ENCODE results near the gene LRRFIP1.

LRRFIP1 gene

GRCh38 chr2:237642038-237642734 is 14.8 kb downstream of the LRRFIP1 start:
- no peak for DNase-seq

DNA sequence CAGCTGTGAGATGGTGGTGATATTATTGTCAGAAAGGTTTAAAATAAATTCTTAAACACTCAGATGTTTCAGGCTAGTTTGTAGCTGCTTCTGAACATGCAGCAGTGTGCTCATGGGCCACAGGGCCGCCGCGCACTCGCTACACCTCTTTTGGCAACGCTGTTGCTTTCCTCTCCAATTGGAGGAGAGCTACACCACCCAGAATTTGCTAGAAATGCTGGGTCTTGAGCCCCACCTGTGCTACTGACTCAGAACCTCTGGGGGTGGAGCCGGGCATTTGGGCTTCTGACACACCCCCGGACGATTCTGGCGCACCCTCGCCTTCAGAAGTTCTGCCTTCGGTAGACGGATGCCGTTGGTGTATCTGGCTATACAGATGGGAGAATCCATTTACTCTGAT is 15.7 kb downstream of the LRRFIP1 start:
- DNase-seq, result no peak

- DNase-seq, result no peak
Observed at GRCh38 chr2:237643582-237644380, 16.4 kb downstream of the LRRFIP1 start.

GRCh38 chr2:237644381-237644703 is 17.0 kb downstream of the LRRFIP1 start:
- no peak for DNase-seq

GRCh38 chr2:237645261-237645660 is 17.9 kb downstream of the LRRFIP1 start:
- DNase-seq, result no peak

- no peak for DNase-seq
Observed at GRCh38 chr2:237647176-237648015, 20.0 kb downstream of the LRRFIP1 start.

- no peak for DNase-seq
Observed at GRCh38 chr2:237648016-237648381, 20.6 kb downstream of the LRRFIP1 start.

- DNase-seq, result no peak
Observed at GRCh38 chr2:237649541-237650454, 22.4 kb downstream of the LRRFIP1 start.

DNA sequence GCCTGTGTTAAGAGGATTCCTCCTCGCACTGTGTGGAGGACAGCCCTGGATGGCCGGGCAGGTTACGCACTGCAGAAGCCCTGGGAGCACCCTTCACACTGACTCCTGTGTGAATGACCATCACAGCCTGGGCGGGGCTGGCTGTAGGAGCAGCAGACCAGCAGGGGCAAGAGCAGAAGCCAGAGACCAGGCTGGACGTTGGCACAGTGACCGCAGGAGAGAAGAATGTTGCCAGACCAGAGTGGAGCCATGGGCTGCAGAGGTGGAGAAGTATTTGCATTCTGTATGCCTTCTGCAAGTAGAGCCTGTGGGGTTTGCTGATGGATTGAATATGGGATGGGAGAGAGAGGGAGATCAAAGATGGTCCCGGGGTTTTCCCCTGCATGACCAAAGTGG is 23.1 kb downstream of the LRRFIP1 start:
- no peak for DNase-seq

DNA sequence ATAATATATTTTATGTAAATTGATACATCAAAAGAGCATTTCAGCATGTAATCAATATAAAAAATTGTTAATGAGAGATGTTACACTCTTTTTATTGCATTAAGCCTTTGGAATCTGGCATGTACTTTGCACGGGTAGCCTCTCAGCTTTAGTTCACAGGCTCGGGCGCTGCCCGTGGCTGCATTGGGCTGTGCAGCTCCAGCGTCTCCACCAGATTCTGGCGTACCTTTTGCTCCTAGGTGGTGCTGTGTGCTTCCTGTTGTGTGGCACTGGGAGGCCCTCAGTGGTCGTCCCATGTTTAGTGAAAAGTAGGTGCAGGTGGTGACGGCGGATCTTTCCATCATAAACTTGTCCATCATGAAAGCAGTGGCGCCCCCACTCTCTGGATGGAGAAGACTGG is 24.4 kb downstream of the LRRFIP1 start:
- DNase-seq, result no peak

- DNase-seq, result no peak
Observed at GRCh38 chr2:237652181-237652580, 24.8 kb downstream of the LRRFIP1 start.

DNA sequence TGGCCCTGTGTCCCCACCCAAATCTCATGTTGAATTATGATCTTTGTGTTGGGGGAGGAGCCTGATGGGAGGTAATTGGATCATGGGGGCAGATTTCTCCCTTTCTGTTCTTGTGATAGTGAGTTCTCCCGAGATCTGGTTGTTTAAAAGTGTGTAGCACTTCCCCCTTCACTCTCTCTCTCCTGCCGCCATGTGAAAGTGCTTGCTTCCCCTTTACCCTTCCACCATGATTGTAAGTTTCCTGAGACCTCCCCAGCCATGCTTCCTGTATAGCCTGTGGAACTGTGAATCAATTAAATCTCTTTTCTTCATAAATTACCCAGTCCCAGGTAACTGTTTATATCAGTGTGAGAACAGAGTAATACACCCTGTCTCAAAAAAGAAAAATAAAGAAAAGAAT is 25.5 kb downstream of the LRRFIP1 start:
- DNase-seq, result no peak

GRCh38 chr2:237653776-237654558 is 26.6 kb downstream of the LRRFIP1 start:
- DNase-seq, result no peak

DNA sequence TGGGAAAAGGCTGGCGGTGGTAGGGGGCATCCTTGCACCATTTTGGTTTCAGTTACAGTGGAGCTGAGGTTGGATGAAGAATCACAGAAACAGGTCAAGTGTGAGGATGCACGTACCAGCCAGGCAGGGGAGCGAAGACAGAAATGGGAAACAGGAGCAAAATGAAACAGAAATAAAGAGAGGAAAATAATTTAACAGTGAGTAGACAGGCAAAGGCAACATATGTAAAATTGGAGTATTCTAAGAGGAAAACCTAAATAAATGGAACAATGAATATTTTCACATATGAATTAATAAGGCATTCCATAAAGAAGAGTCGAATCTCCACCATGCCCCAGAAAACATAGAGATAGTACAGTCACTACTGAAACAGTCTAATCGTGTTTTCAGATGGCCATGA is 29.7 kb downstream of the LRRFIP1 start:
- DNase-seq, result no peak

- DNase-seq, result no peak
Observed at GRCh38 chr2:237660381-237660900, 33.1 kb downstream of the LRRFIP1 start.

GRCh38 chr2:237661270-237661669 is 33.9 kb downstream of the LRRFIP1 start:
- no peak for DNase-seq

DNA sequence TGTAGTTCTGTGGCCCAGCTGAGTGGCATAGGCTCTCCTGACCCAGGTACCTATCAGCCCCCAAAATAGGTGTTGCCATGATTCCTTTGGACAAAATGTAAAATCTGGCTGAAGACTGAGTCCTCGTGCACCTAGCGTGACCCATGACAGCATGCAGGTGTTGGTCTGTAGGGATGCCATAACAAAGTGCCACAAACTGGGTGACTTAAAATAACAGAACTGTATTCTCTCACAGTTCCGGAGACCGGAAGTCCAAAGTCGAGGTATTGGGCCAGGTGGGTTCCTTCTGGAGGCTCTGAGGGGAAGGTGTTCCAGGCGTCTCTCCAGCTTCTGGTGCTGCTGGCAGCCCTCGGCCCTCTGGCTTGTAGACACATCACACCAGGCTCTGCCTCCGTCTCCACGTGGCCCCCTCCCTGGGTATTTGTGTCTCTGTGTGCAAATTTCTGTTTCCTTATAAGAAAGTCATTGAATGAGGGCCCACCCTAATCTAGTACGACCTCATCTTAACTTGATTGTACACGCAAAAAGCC is 34.5 kb downstream of the LRRFIP1 start:
- DNase-seq, result no peak

DNA sequence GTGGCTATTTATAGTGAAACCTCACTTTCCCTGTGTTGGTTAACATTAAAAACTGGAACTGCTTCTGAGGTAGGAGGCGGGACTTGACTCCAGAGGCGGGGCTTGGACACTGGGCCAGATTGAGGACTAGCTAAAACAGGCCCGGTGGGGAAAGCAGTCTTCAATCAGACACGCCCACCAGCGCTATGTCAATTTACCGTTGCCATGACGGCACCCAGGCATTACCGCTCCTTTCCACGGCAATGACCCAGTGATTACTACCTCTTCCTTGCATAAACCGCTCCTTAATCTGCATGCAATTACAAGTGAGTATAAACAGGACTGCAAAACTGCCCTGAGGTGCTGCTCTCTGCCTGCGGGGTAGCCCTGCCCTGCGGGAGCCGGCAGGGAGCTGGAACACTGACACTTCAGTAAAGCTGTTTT is 35.3 kb downstream of the LRRFIP1 start:
- DNase-seq, result peak; percentile 74

- no peak for DNase-seq
Observed at GRCh38 chr2:237663517-237664110, 36.2 kb downstream of the LRRFIP1 start.

- DNase-seq, result no peak
Observed at GRCh38 chr2:237664151-237664550, 36.8 kb downstream of the LRRFIP1 start.

GRCh38 chr2:237665713-237666143 is 38.3 kb downstream of the LRRFIP1 start:
- DNase-seq, result no peak
